Measurements from ENCODE around the gene SIK3. TPM values are rescaled to one million over a fixed set of nuclear protein-coding genes. Genes with fewer than 3 reads are reported as not detected.

SIK3 gene
- total RNA-seq, 1 donor from 2014 or later, result 24.4 TPM

- H3K9me3 Mint-ChIP-seq, result no peaks in the 10 kb centered on the region
- Histone ChIP-seq H3K27ac (no peak overlapping the region), H3K4me3 (no peak overlapping the region), H3K4me1 (peaks cover 4% of the 10 kb centered on the region), H3F3A (ENCODE audit: low read depth) (no peaks in the 10 kb centered on the region), H4K20me1 (ENCODE audit: low read depth) (peaks cover 3% of the 10 kb centered on the region), H3K9me3 (ENCODE audit: low read depth) (no peaks in the 10 kb centered on the region), H3K9ac (no peak overlapping the region), H2AFZ (replicated peaks) (no peak overlapping the region), H3K27me3 (no peaks in the 10 kb centered on the region), H3K79me2 (ENCODE audit: low read depth) (no peaks in the 10 kb centered on the region), H3K4me2 (no peak overlapping the region), H3K36me3 (no peaks in the 10 kb centered on the region)
- peaks cover 15% of the 10 kb centered on the region for H3K36me3 Mint-ChIP-seq
- H3K4me1 Mint-ChIP-seq, result peaks cover 2% of the 10 kb centered on the region
- H3K27ac Mint-ChIP-seq, result no peak overlapping the region
- no peak overlapping the region for H3K4me3 Mint-ChIP-seq
- DNase-seq (ENCODE audit: low spot score), result no peak
- H3K27me3 Mint-ChIP-seq (ENCODE audit: insufficient read depth, low read depth), result peaks cover 2% of the 10 kb centered on the region
- TF ChIP-seq EZH2 (IDR thresholded peaks at IDR 0.05) (no peak), CTCF (IDR thresholded peaks at IDR 0.05) (no peak), EZH2phosphoT487 (IDR thresholded peaks at IDR 0.05) (no peak)
Observed at GRCh38 chr11:116892374-116892773, 205.9 kb downstream of the SIK3 start.

GRCh38 chr11:116891746-116892145 is 206.5 kb downstream of the SIK3 start:
- Histone ChIP-seq H4K20me1 (ENCODE audit: low read depth) (peaks cover 3% of the 10 kb centered on the region), H3F3A (ENCODE audit: low read depth) (no peaks in the 10 kb centered on the region), H3K36me3 (no peaks in the 10 kb centered on the region), H3K9ac (no peak overlapping the region), H3K4me2 (no peak overlapping the region), H3K4me3 (no peak overlapping the region), H3K27ac (no peak overlapping the region), H3K27me3 (no peaks in the 10 kb centered on the region), H3K9me3 (ENCODE audit: low read depth) (no peaks in the 10 kb centered on the region), H3K79me2 (ENCODE audit: low read depth) (no peaks in the 10 kb centered on the region), H3K4me1 (peaks cover 6% of the 10 kb centered on the region), H2AFZ (replicated peaks) (no peak overlapping the region)
- Mint-ChIP-seq H3K4me3 (no peak overlapping the region), H3K4me1 (peaks cover 2% of the 10 kb centered on the region), H3K27me3 (ENCODE audit: insufficient read depth, low read depth) (peaks cover 2% of the 10 kb centered on the region), H3K36me3 (peaks cover 15% of the 10 kb centered on the region), H3K9me3 (no peaks in the 10 kb centered on the region), H3K27ac (no peak overlapping the region)
- no peak for TF ChIP-seq EZH2phosphoT487 (IDR thresholded peaks at IDR 0.05)
- TF ChIP-seq EZH2 (IDR thresholded peaks at IDR 0.05), result no peak
- TF ChIP-seq CTCF (IDR thresholded peaks at IDR 0.05), result no peak
- DNase-seq (ENCODE audit: low spot score), result no peak

GRCh38 chr11:116890607-116891006 is 207.6 kb downstream of the SIK3 start:
- H3K27ac ChIP-seq, result no peak overlapping the region
- peaks cover 2% of the 10 kb centered on the region for H3K27me3 Mint-ChIP-seq (ENCODE audit: insufficient read depth, low read depth)
- peaks cover 5% of the 10 kb centered on the region for H3K4me1 Mint-ChIP-seq
- H3K4me1 ChIP-seq, result peaks cover 14% of the 10 kb centered on the region
- H3F3A ChIP-seq (ENCODE audit: low read depth), result peaks cover 3% of the 10 kb centered on the region
- no peak overlapping the region for H3K4me2 ChIP-seq
- H3K27ac Mint-ChIP-seq, result no peak overlapping the region
- H4K20me1 ChIP-seq (ENCODE audit: low read depth), result peaks cover 3% of the 10 kb centered on the region
- H3K9ac ChIP-seq, result no peak overlapping the region
- H3K36me3 Mint-ChIP-seq, result peaks cover 10% of the 10 kb centered on the region
- H3K9me3 ChIP-seq (ENCODE audit: low read depth), result no peaks in the 10 kb centered on the region
- H2AFZ ChIP-seq (replicated peaks), result no peak overlapping the region
- H3K4me3 ChIP-seq, result no peak overlapping the region
- H3K9me3 Mint-ChIP-seq, result no peaks in the 10 kb centered on the region
- H3K27me3 ChIP-seq, result no peaks in the 10 kb centered on the region
- no peak overlapping the region for H3K4me3 Mint-ChIP-seq
- no peaks in the 10 kb centered on the region for H3K79me2 ChIP-seq (ENCODE audit: low read depth)
- DNase-seq (ENCODE audit: low spot score), result no peak
- no peak for TF ChIP-seq EZH2phosphoT487 (IDR thresholded peaks at IDR 0.05)
- no peak for TF ChIP-seq CTCF (IDR thresholded peaks at IDR 0.05)
- no peak for TF ChIP-seq EZH2 (IDR thresholded peaks at IDR 0.05)
- no peaks in the 10 kb centered on the region for H3K36me3 ChIP-seq

All from neural progenitor cell (in vitro differentiated cells).